NT2/D1 (cell line): Measurements from ENCODE around the gene NFIA.

Experiments used
- DNase-seq: peaks from one replicate; pipeline ENCODE4 v3.0.0-alpha.2; 2011; ENCODE audit warnings: low read depth, low spot score
- H3K27me3 ChIP-seq: 2 replicates; pipeline ENCODE4 v1.6.0; 2011; ENCODE audit warnings: mild to moderate bottlenecking; ENCODE audit not compliant: insufficient read length, insufficient read depth
- H3K36me3 ChIP-seq: 2 replicates; pipeline ENCODE4 v1.6.1; 2011; ENCODE audit warnings: mild to moderate bottlenecking, low read length, mixed read lengths; ENCODE audit not compliant: insufficient read depth, insufficient read length
- H3K4me1 ChIP-seq: 2 replicates; pipeline ENCODE4 v1.5.1; 2011; ENCODE audit not compliant: insufficient read depth, insufficient read length
- H3K4me3 ChIP-seq: 2 replicates; pipeline ENCODE4 v1.5.1; 2011; ENCODE audit warnings: low read depth; ENCODE audit not compliant: insufficient read length
- H3K9ac ChIP-seq: 2 replicates; pipeline ENCODE4 v1.6.0; 2011; ENCODE audit warnings: low read depth; ENCODE audit not compliant: insufficient read length
- H3K9me3 ChIP-seq: 2 replicates; pipeline ENCODE4 v1.5.1; 2011; ENCODE audit warnings: mild to moderate bottlenecking, low read length; ENCODE audit not compliant: insufficient read depth
- SUZ12 ChIP-seq: IDR thresholded peaks from 2 replicates; pipeline ENCODE4 v1.6.1; 2011; ENCODE audit not compliant: insufficient read length, insufficient read depth; ENCODE audit errors: extremely low read depth
- YY1 ChIP-seq: IDR thresholded peaks from 2 replicates; pipeline ENCODE4 v1.6.1; 2011; ENCODE audit not compliant: insufficient read length, insufficient read depth
- ZNF274 ChIP-seq: IDR thresholded peaks from 2 replicates; pipeline ENCODE4 v1.6.1; 2011; ENCODE audit warnings: mild to moderate bottlenecking, low read depth, low read length

The NFIA gene

GRCh38 chr1:61094677-61095469 is 12.5 kb downstream of the NFIA start:
- no peak overlapping the region for H3K9ac ChIP-seq

GRCh38 chr1:61095470-61095812 is 13.1 kb downstream of the NFIA start:
- Histone ChIP-seq H3K9ac (no peak overlapping the region), H3K4me3 (no peak overlapping the region), H3K36me3 (no peaks in the 10 kb centered on the region), H3K9me3 (no peaks in the 10 kb centered on the region), H3K27me3 (no peaks in the 10 kb centered on the region), H3K4me1 (no peaks in the 10 kb centered on the region)
- TF ChIP-seq ZNF274 = no peak
- no peak for TF ChIP-seq SUZ12
- TF ChIP-seq YY1 = no peak
- DNase-seq = no peak

More at GRCh38 chr1:61094677-61095469, 12.5 kb downstream of the NFIA start:
- Histone ChIP-seq H3K4me3 (no peak overlapping the region), H3K9me3 (no peaks in the 10 kb centered on the region), H3K27me3 (no peaks in the 10 kb centered on the region), H3K4me1 (no peaks in the 10 kb centered on the region), H3K36me3 (no peaks in the 10 kb centered on the region)
- TF ChIP-seq YY1 = no peak
- no peak for TF ChIP-seq SUZ12
- TF ChIP-seq ZNF274 = no peak
- DNase-seq = no peak

GRCh38 chr1:61097317-61097716 is 15.0 kb downstream of the NFIA start:
- H3K4me1 ChIP-seq = no peaks in the 10 kb centered on the region
- TF ChIP-seq ZNF274 = no peak
- no peak for TF ChIP-seq YY1
- TF ChIP-seq SUZ12 = no peak
- H3K4me3 ChIP-seq = no peak overlapping the region
- no peak overlapping the region for H3K9ac ChIP-seq
- DNase-seq = no peak
- H3K36me3 ChIP-seq = no peaks in the 10 kb centered on the region
- no peaks in the 10 kb centered on the region for H3K9me3 ChIP-seq
- no peaks in the 10 kb centered on the region for H3K27me3 ChIP-seq

GRCh38 chr1:61097722-61098121 is 15.4 kb downstream of the NFIA start:
- DNase-seq = no peak
- no peak overlapping the region for H3K4me3 ChIP-seq
- no peaks in the 10 kb centered on the region for H3K36me3 ChIP-seq
- no peaks in the 10 kb centered on the region for H3K27me3 ChIP-seq
- TF ChIP-seq SUZ12 (no peak), YY1 (no peak), ZNF274 (no peak)
- no peaks in the 10 kb centered on the region for H3K4me1 ChIP-seq
- no peaks in the 10 kb centered on the region for H3K9me3 ChIP-seq
- no peak overlapping the region for H3K9ac ChIP-seq

GRCh38 chr1:61098333-61098732 is 16.0 kb downstream of the NFIA start:
- no peak for DNase-seq
- no peak overlapping the region for H3K4me3 ChIP-seq
- no peaks in the 10 kb centered on the region for H3K4me1 ChIP-seq
- no peaks in the 10 kb centered on the region for H3K9me3 ChIP-seq
- H3K9ac ChIP-seq = no peak overlapping the region
- no peaks in the 10 kb centered on the region for H3K36me3 ChIP-seq
- TF ChIP-seq ZNF274 = no peak
- TF ChIP-seq YY1 = no peak
- no peak for TF ChIP-seq SUZ12
- H3K27me3 ChIP-seq = no peaks in the 10 kb centered on the region

GRCh38 chr1:61098906-61099437 is 16.6 kb downstream of the NFIA start:
- Histone ChIP-seq H3K9ac (no peak overlapping the region), H3K9me3 (no peaks in the 10 kb centered on the region), H3K36me3 (no peaks in the 10 kb centered on the region), H3K4me1 (no peaks in the 10 kb centered on the region), H3K27me3 (no peaks in the 10 kb centered on the region), H3K4me3 (no peak overlapping the region)
- no peak for DNase-seq
- no peak for TF ChIP-seq ZNF274
- no peak for TF ChIP-seq YY1
- TF ChIP-seq SUZ12 = no peak

- Histone ChIP-seq H3K4me3 (no peak overlapping the region), H3K9me3 (no peaks in the 10 kb centered on the region), H3K4me1 (no peaks in the 10 kb centered on the region), H3K36me3 (no peaks in the 10 kb centered on the region), H3K9ac (no peak overlapping the region), H3K27me3 (no peaks in the 10 kb centered on the region)
- TF ChIP-seq YY1 (no peak), SUZ12 (no peak), ZNF274 (no peak)
- no peak for DNase-seq
These were observed 18.2 kb downstream of the NFIA start for GRCh38 chr1:61100578-61100977.
